Measurements from ENCODE around the gene FOXF1. TPM values are rescaled to one million over a fixed set of nuclear protein-coding genes. Genes with fewer than 3 reads are reported as not detected.
A peak's percentile ranks its signal among the peaks of the same experiment; 100 is the strongest.

Gene FOXF1
- total and polyA plus RNA-seq, 11 donors: 0.04 to 0.48 (median 0.17) TPM; not detected in 3

DNA sequence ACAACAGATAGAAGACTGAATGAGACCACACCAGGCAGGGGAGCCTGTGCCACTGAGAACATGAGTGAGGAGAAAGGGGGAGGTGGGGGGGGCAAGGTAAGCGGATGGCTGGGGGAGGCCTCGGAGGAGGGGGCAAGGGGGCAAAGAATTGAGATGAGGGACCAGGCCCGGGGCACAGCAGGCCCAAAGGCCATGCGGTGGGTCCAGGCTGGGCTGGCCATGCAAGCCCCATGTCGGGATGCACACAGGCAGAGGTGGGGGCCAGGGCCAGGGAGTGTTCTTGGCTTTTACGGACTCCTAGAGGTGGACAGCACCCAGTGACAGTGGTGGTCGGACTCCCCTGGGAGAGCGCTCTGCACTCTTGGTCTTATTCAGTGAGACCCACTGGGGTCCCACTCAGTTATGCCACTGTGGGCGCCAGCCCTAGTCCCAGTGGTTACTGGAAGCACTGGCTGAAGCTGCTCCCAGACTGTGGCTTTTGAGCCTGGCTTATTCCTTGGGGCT lies 49.5 kb downstream of the FOXF1 start:
- DNase-seq (no peak), ATAC-seq (no peak)
- Histone ChIP-seq H3K36me3 (no peaks in the 10 kb centered on the region), H3K27me3 (peaks cover 0 to 42% (median 15%) of the 10 kb centered on the region in 9 donors), H3K27ac (no peak overlapping the region), H3K9me3 (no peaks in the 10 kb centered on the region), H3K4me1 (peaks cover 0 to 17% (median 10%) of the 10 kb centered on the region in 12 donors), H3K4me3 (no peak overlapping the region)
- intact Hi-C loops (cut with DNase I): loop anchor here in 6 of 10 donors (5.0 to 10.0 kb wide), 6 partner anchors 275 to 835 kb away; partner anchors contain the start of gene MAP1LC3B (in 1 of the 6)
- 72 to 91% (median 83%) methylated on average over 7 to 9 of the region's 9 CpGs for WGBS, 4 donors
- TF ChIP-seq POLR2A (IDR thresholded peaks at IDR 0.05) (no peak), CTCF (IDR thresholded peaks at IDR 0.05) (no peak)

DNA sequence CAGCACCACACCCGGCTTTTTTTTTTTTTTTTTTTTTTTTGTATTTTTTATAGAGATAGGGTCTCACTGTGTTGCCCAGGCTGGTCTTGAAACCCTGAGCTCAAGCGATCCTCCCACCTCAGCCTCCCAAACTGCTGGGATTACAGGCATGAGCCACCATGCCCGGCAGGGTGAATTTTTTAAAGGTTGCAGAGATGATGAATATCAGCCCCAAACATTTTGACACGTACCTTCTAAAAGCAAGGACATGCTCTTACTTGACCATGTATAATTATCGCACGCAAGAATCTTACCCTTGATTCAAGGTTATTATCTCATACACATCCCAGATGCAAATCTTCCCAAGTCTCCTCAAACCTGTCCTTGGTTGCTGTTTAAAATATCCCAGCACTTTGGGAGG lies 52.0 kb downstream of the FOXF1 start:
- intact Hi-C loops (cut with DNase I): loop anchor here in 9 of 10 donors (2.0 to 10.0 kb wide), 8 partner anchors 272 to 832 kb away; partner anchors contain the start of gene MAP1LC3B (in 1 of the 9)
- H3K36me3 ChIP-seq: no peaks in the 10 kb centered on the region
- H3K9me3 ChIP-seq: no peaks in the 10 kb centered on the region
- H3K27ac ChIP-seq: no peak overlapping the region
- TF ChIP-seq CTCF (IDR thresholded peaks at IDR 0.05): no peak
- H3K4me1 ChIP-seq: peaks cover 0 to 25% (median 9%) of the 10 kb centered on the region in 12 donors
- DNase-seq (no peak), ATAC-seq (no peak)
- no peak overlapping the region for H3K4me3 ChIP-seq
- peaks cover 8 to 67% (median 38%) of the 10 kb centered on the region in 9 donors for H3K27me3 ChIP-seq
- WGBS, 4 donors: 77 to 92% (median 88%) methylated on average over 6 of the region's 6 CpGs

DNA sequence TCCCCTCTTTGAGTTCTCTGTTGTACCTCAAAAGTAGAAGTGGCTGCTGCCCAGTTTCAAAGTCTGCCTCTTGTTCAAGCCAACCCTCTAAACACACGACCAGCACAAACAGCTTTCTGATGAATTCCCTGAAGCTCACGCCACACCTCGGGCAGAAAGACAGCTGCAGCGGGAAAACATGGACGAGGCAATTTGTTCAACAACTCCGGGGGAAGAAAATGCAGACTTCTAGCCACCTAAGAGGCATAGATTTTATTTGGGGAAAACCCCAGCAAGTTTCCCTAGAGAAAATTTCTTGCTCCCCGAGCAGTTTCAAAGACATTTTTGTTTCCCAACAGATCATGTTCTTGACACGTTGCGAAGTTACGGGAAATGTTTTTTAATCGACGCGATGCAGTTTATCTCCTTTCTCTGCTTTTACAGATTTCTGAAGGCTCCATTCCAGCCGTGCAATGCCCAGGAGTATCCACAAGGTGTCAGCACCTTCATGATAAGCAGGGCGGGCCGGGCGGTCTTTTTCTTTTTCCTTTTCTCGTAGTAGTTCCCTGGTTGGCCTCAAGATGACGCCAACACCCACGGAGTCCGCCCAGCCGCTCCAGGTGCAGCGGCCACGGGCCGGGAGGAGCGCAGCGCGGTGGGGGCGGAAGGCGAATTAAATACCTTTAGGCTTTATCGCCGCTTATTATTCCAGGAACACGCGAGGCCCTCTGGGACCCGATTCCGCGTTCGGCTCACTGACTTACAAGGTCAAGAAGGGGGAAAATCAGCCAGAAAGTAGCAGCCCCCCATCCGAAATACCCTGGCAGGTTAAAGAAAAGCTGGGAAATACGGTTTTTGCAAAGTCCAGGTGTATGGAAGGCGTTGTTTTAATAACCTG lies 53.4 kb downstream of the FOXF1 start:
- H3K9me3 ChIP-seq: no peaks in the 10 kb centered on the region
- 1% methylated on average over 41 of the region's 41 CpGs for WGBS, 4 donors
- H3K4me1 ChIP-seq: peaks cover 0 to 25% (median 9%) of the 10 kb centered on the region in 12 donors
- H3K36me3 ChIP-seq: no peaks in the 10 kb centered on the region
- DNase-seq (peak; percentile 83 to 91 (median 87)), ATAC-seq (peak; percentile 64 to 77 (median 69))
- H3K27me3 ChIP-seq: peaks cover 17 to 69% (median 43%) of the 10 kb centered on the region in 9 donors
- peak overlapping the region in 10 of 12 donors; percentile 1 to 50 (median 20) for H3K4me3 ChIP-seq
- peak overlapping the region in 3 of 12 donors; percentile 8 to 58 (median 29) for H3K27ac ChIP-seq
- TF ChIP-seq CTCF (IDR thresholded peaks at IDR 0.05) (peak; percentile 100), POLR2A (IDR thresholded peaks at IDR 0.05) (peak in 1 of 2 donors; percentile 12)
- intact Hi-C loops (cut with DNase I): loop anchor here (1.0 to 10.0 kb wide), 11 partner anchors 271 to 831 kb away; partner anchors contain the start of gene MAP1LC3B (in 1 of the 10)

Other genes with a start within 250 kb of the FOXF1 start
- gene MTHFSD, start 44.7 kb downstream of the FOXF1 start, total RNA-seq: 10 to 100 TPM in 6 of 9 donors, 1 to 10 TPM in 3; 3.9 to 17.0 (median 11.6) TPM
- 1 to 10 TPM; 5.6 to 6.8 TPM for gene MTHFSD, start 44.7 kb downstream of the FOXF1 start, polyA plus RNA-seq
- gene FOXC2, start 56.3 kb downstream of the FOXF1 start, total RNA-seq: 1 to 10 TPM; 1.1 to 3.3 (median 1.7) TPM
- gene FOXC2, start 56.3 kb downstream of the FOXF1 start, polyA plus RNA-seq: 1 to 10 TPM in 1 of 2 donors, under 1 TPM in 1; 0.76 to 1.0 TPM
- gene FOXL1, start 68.0 kb downstream of the FOXF1 start, total RNA-seq: 1 to 10 TPM in 3 of 9 donors, under 1 TPM in 6; 0.44 to 1.4 (median 0.72) TPM
- gene FOXL1, start 68.0 kb downstream of the FOXF1 start, polyA plus RNA-seq: under 1 TPM; 0.57 to 0.69 TPM

Data from heart left ventricle (tissue), 16 donors.